Activated gamma-delta T cell (primary cell): ENCODE data around the gene DELE1.
A peak's percentile ranks its signal among the peaks of the same experiment; 100 is the strongest.

Experiments used
- DNase-seq: peaks from one replicate; lab custom pipeline; 2025; lab: John Stamatoyannopoulos, UW

Gene DELE1

DNA sequence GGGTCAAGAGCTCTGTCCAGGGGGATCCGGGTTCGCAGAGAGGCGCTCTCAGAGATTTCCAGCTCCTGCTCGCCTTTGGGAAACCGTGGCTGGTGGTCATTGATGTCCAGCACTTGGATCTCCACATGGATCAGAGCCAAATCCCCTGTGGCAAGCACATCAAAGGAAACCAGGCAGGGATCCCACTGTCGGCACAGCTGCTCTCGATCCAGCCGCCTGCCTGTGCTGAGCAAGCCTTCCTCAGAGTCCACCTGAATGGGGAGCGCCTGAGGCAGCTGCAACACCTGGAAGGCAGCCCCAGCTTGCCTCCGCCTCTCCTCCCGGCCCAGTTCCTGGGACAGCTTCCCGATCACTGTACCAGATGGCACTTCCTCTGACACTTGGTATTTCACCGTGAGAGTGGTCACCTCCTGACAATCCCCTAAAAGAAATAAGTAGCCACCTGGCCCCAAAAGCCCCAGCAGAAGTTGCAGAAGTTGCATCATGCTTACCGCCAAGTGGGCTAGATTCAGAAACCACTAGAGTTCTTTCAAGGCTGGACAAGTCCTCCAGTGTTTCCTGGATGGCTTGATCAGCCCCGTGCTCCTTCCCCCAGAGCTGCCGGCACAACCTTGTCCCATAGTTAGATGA, 33.8 kb downstream of the DELE1 start:
- DNase-seq = no peak

DNA sequence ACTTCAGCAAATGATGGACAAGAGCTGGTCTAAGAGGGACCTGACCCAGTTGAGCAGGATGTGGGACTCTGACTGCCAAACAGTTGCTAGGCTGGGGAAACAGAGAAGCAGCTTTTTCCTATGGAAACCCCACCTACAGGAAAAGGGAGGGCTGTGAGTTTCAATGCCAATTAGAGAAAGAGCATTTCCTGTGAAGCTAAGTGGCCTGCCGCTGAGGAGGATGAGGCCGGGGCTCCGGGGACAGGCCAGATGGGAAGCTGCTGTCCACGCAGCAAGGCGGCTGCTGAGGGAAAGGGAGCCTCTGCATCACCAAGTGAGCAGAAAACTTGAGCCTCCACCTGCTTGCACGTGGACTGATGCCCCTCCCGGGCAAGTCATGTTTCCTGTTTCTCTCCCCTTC, 34.4 kb downstream of the DELE1 start, which contains the start of gene PCDH12:
TSS of gene PCDH12 (minus strand) at position 90 of the 400 bp plus-strand sequence. CDS start 351 bp downstream, outside the sequence.
- no peak for DNase-seq

DNA sequence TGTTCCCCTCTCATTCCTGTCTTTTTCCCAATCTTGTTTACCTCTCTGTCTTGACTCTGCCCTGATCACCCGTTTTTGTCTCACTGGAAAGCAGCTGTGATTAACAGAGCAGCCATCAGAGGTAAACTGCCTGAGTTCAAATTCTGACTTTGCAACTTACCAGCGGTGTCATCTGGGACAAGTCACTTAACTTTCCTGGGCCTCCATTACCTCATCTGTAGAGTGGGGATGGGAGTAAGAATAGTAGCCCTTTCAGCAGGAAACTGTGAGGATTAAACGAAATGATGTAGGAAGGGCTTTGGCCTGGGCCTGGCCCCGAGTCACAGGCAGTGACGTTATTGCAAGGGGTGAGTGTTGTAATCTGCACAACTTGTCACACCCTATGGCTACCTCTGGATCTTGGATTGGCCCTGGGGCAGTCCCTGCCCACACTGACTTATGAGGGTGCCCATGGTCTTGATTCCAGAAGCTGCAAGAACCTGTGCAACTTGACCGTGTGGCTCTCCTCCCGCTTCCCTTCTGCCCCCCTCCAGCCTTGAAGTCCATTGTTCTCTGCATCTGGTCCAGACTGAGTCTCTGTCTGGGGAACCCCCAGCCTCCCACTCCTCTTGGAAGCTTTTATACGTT, 35.0 kb downstream of the DELE1 start:
- no peak for DNase-seq

DNA sequence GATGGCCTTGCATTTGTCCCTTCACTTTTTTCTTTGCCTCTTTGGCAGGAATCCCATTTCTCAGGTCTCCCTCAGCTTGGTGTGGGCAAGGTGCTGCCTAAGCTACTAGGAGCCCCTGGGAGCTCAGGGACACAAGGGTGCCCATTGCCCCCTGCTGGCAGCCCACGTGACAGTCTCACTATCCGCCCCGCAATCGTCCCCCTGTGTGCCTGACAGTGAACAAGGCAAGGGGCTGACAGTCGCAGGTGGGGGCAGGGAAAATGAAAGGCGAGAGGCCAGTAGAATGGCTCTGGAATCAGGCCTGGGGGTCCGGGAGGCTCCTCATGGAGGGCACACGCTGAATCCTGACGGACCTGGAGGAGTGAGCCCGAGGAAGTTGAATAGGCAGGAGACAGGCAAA, 36.3 kb downstream of the DELE1 start:
- DNase-seq = no peak

DNA sequence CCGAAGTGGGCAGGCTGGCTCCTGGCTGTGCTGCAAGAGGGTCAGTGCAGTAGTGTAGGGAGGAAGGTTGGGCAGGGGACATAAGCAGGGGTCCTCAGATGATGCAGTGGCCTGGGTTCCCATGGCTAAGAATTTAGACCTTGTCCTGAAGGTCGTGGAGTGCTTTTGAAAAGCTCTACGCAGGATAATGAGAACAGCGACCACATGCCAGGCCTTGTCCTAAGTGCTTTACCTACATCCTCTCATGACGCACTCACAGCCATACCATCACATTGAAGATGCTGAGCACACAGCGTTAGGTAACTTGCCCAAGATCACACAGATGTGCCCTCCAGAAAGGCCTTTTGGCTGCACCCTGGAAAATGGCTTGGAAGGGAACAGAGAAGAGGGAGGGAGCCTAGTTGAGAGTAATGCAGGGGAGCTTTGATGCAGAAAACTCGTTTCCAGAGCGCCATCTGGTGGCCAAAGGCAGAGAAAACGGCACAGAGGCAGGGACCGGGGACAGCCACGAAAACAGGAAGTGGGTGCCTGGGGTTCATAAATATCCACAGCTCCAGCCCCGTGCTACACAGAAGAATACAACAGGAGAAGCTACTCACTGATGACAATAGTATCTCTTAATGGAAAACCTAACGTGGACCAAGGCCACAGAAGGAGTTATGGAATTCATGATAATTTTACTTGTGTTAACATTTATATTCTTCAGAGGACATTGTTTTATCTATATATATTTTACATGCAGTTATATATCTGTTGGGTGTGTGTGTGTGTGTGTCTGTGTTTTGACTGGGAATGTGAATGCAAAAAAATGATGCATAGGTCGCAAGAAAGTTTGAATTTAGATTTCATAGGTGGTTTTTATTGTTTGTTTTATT, 37.0 kb downstream of the DELE1 start:
- DNase-seq = no peak

DNA sequence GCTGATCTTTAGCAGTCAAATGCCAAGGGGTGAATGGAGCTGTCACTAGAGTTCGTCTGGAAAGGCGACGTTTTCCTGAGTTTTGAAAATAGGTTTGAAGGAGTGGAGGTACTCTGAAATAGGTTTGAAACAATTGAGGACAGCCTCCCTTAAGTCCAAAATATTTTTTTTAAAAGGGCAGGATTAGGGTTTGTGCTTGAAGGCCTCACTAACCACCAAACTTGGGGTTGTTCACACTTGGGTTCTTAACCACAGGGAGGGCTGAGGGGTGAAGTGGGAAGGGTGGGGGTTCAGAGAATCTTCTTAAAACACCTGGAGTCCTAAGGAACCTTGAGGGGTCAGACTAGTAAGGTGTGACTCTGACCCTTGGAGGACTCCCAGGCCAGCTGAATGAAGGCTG, 37.8 kb downstream of the DELE1 start:
- DNase-seq = no peak

DNA sequence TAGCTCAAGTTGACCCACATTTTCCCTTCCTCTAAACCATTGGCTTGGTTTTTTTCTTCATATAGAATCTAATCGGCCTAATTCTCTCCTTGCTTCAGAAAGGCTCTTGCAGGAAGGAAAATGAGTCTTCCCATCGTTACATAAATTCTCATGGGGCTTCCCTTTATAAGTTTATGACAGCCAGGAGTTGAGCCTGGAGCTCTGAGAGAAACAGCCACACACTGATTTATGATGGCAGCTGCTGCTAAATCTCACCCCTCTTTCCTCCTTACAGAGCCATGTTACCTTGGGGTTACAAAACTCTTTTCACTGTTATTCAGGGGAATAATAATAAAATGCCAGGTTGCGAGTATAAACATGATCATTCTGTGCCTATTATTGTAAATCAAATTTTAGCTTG, 40.0 kb downstream of the DELE1 start:
- no peak for DNase-seq

DNA sequence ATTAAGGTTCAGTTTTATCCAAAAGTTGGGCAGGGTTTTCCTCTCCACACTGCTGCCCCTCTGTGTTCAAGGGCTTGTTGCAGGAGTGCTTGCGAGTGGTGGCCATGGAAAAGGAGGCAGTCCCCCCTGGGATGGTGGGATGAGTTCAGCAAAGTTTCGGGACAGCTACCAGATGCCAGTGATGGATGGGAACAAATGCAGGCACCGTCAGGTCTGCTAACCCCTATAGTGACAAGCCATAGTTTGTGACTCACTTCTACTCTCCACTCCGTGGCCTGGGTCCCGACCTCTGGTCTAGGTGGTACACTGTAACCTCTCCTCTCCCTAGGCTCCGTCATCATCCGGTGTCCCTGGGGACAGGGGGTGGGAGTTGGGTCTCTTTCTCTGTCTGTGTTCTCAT, 41.4 kb downstream of the DELE1 start:
- no peak for DNase-seq

DNA sequence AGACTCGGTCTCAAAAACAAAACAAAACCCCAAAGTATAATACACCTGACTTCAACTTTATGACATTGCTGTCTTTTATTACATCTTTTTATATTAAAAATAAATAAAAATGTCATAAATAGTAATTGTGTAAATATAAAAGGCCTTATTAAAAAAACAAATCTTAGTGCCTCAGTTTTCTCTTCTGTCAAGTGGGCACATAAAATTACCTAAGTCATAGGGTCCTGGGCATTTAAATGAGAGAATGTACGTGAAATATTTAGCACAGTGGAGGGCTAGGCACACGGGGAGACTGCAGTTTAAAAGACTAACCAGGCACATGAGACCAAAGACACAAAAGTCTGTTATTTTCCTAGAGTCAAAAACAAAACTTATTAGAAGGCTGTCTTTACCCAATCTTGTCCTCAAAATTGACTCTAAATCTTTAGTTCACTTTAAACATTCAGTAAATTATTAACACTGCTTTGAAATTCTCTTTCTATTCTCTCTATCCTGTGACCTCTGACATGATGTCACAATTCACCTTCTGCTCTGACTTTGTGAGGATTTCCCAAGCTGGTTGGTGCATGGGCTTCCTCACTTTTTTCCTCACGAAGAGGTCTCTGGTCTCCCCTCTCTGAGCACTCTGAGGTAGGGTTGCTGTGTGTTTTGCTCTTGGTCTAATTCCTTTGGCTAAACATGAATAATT, 42.7 kb downstream of the DELE1 start:
- no peak for DNase-seq

DNA sequence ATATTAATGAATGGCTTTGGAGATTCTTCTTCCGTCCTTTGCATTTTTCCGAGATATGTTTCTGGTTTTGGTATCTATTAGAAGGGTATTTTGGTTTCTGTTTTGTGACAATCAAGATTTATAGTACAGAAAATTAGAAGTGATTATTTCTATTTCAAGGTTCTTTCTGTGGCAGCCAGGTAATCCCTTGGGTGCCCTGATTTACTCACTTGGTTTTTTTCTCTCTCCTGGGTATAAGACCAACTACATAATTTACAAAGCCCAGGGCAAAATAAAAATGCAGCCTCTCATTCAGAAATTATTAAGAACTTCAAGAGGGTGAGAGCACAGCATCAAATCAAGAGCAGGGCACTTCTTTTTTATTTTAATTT, 43.3 kb downstream of the DELE1 start:
- no peak for DNase-seq

DNA sequence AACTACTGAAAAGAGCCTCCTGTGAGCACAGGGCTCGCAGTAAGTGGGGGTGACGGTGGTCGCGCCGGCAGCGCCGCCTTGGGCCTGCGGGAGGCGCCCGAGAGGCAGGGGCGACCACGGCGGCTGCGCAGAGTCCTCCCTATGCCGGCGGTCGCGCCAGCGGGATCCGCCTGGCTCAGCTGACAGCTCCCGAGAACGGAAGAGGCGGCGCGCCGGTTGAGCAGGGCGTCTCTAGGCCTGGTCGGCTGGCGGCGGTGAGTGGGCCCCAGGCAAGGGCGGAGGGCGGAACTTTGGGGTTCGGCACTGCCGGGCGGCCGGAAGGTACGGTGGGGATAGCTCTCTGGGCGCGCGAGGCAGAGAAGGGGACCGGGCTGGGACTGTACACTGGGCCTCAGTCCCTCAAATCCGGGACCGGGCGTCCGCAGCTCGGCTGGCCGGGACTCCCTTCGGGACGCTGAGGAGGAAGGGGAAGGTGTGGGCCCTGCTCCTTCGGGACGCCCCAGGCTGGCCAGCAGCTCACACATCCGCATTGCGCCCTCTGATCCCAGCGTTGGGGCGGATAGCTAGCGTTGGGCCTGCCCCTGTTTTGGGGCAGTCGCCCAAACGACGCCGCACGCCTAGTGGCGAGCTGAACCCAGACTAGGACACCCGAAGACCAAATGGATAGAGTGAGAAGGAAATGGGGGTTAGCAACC, 45.4 kb downstream of the DELE1 start, which contains the start of gene RNF14:
TSS of gene RNF14 (plus strand) at position 192 of the 695 bp plus-strand sequence. CDS start 4,484 bp downstream, outside the sequence.
- peak; percentile 94 for DNase-seq

DNA sequence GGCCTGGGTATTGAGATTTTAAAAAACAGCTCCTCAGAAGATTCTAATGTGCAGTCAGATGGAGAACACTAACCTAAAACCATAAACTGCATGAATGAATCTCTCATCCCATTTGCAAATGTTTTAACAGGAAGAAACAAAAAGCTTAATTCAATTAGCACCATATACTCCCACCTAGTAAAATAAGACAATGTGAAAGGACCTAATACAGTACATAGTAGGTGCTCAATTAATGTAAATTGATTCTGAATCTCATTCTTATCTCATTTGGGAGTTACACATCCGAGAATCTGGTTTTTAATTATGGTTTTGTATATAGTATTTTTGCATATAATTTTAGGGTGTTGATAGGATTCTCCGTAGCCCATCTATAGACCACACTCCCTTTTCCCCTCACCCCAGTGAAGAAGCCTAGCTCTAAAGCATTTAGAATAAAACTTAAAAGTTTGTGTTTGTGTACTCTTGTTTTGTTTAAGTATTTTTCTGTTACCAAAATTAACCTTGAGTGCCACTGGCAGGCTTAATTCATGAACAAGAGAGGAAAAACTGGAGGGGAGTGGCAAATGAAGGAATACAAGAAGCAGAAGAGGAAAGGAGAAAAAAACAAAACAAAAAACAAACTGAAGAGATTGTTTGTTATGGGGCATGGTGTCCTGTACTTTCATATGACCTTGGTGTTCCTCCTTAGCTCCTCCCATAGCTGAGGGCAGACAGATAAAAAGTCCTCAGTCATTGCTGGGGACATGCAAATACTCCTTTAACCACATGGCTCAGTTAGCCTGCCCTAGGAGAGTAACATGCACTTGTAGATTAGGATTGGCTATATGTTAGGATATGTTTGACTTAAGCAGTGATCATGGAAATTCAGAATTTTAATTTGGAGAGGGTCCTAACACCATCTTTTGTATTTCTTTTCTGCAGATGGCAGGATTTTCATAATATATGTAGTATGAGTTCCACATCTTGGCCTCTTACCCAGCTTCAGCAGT, 46.4 kb downstream of the DELE1 start:
- no peak for DNase-seq

DNA sequence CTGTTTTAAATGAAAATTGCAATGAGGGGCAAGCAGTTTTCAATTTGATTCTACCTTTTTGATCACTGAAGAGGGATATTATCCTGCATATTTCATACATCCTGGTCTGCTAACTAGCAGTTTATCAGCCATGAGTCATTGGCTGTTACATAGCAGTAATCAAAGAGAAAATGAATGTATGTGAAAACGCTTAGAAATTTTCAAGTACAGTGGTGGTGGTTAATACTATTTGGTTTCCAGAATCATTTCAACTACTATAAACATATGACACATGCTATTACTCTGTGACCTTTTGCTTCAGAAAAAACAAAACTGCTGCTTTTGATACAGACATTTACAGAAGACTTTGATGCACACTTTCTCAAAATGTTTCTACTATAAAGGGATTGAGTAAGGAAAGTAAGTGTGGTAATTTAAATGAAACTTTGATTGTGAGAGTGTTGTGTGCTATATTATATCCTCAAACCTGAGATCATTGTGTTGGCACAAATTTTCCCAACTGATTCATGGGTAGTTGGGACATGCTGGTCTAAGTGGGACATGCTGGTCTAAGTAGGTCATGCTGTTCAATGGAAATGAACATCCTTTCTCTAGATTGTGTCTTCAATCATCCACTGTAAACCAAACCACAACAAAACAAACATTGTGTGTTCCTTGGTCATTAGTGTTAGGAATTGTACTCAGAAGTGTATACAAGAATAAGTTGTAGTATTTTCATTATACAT, 50.4 kb downstream of the DELE1 start:
- DNase-seq = no peak

DNA sequence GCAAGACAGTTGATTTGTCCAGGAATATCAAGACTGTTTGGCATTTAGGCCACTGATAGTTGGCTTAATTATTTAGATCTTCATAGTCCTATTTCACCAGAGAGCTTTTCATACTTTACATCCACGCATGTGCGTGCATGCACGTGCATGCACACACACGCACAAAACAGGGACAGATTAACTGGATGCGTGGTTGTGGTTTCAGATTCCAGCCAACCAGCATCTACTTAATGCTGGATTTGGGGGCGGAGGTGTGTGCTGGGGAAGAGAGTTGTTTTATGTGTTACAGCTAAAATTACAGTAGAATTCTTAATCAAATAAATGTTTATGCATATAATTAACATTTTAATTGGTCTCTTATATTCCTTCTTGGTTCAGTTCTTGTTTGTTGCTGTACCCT, 52.5 kb downstream of the DELE1 start:
- no peak for DNase-seq

DNA sequence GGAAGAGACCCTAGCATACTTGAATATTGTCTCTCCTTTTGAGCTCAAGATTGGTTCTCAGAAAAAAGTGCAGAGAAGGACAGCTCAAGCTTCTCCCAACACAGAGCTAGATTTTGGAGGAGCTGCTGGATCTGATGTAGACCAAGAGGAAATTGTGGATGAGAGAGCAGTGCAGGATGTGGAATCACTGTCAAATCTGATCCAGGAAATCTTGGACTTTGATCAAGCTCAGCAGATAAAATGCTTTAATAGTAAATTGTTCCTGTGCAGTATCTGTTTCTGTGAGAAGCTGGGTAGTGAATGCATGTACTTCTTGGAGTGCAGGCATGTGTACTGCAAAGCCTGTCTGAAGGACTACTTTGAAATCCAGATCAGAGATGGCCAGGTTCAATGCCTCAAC, 54.7 kb downstream of the DELE1 start:
- no peak for DNase-seq

DNA sequence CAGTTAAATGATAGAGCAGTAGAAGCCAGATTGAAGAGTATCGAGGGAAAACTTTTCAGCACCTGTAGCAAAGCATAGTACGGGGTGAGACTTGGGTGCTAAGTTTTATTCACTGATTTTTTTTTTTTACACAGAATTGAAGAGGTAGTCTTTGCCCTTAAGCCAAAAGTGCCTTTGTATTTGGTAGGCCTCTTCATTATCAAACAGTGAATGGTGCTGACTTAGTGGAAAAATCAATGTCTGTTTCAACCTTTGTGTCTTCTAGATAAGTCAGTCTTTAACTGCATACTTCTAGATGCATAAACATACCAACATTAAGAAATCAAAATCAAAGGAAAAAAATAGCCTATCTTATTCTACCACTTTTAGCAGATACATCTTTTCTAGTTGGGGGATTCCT, 59.0 kb downstream of the DELE1 start:
- no peak for DNase-seq

DNA sequence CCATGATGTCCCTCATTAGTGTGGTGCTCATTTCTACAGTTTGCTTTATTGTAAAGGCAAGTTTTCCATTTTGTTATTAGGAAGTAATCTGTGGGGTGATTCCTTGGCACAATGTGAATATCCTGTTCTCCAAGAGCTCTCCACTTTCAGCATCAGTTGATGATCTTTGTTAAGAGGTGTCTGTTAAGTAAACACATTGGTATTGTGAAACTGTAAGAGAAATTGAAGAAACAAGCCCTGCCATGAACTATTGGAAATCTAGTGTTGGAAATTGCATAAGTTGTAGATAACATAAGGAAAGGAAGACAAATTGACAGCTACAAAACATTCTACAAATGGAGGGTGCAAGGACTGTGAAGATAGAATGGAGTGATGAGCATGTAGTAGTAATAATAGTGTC, 62.4 kb downstream of the DELE1 start:
- no peak for DNase-seq

DNA sequence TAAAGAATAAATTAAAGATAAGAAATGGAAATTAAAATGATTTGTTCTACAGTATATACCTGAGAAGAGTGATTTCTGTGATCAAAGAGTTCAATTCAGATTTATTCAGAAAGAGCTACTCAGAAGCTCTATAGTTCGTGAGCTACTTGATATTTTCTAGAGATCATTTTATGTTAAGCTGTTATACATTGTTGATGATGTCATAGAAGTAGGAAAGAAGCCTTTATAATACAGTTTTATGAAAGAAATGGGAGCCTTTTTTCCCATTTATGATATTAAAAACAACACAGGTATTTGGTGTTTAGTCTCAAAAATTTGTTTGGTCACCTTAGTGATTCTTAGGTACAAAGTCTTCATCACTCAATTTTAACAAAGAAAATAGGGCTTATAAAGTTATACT, 66.0 kb downstream of the DELE1 start:
- no peak for DNase-seq
